WTC11 (cell line): ENCODE measurements around the gene PRKRA. TPM values are rescaled to one million over a fixed set of nuclear protein-coding genes. Genes with fewer than 3 reads are reported as not detected.
"Not testable (repeated sequence)": the region's sequence is repeated elsewhere in the genome, so short reads cannot be mapped to it uniquely, and the experiment has no call there.

Source experiments
- ATAC-seq: fragments of 200-7000 bp; cut with Tn5 transposase; 2 replicates; pipeline ENCODE4 v1.10.0; 2021; ENCODE audit warnings: mild to moderate bottlenecking, moderate library complexity
- CTCF ChIA-PET: fragments of 300-600 bp; sonication (Branson Sonifier 250); formaldehyde crosslinking; loops from one replicate; lab custom pipeline; 2021; ENCODE audit warnings: antibody characterized with exemption; lab: Charles Lee
- POLR2A ChIA-PET: fragments of 350-600 bp; sonication (Branson Sonifier 250); formaldehyde crosslinking; loops from one replicate; lab custom pipeline; 2021; ENCODE audit warnings: antibody characterized with exemption; lab: Charles Lee
- DNase-seq: peaks from one replicate; pipeline ENCODE4 v3.0.0; 2021; ENCODE audit warnings: low spot score
- H3K27ac Mint-ChIP-seq: 2 replicates; pipeline ENCODE4 v1.8.0; 2021; ENCODE audit warnings: mixed read lengths
- H3K27me3 Mint-ChIP-seq: 2 replicates; pipeline ENCODE4 v1.8.0; 2021; ENCODE audit warnings: low read depth, mild to moderate bottlenecking, moderate library complexity, mixed read lengths
- H3K36me3 Mint-ChIP-seq: 2 replicates; pipeline ENCODE4 v1.8.0; 2021; ENCODE audit warnings: mixed read lengths
- H3K4me1 Mint-ChIP-seq: 2 replicates; pipeline ENCODE4 v1.8.0; 2022; ENCODE audit warnings: mixed read lengths
- H3K4me3 Mint-ChIP-seq: 2 replicates; pipeline ENCODE4 v1.8.0; 2021; ENCODE audit warnings: mild to moderate bottlenecking, moderate library complexity, mixed read lengths
- H3K9me3 Mint-ChIP-seq: 2 replicates; pipeline ENCODE4 v1.8.0; 2021; ENCODE audit warnings: mixed read lengths
- ATF1 ChIP-seq: sonication (generic); formaldehyde crosslinking; IDR thresholded peaks from 2 replicates; pipeline ENCODE4 v1.8.1; 2023; ENCODE audit warnings: mild to moderate bottlenecking, moderate library complexity, missing genetic modification reagents
- ETV6 ChIP-seq: sonication (generic); formaldehyde crosslinking; IDR thresholded peaks from 2 replicates; pipeline ENCODE4 v1.8.1; 2022; ENCODE audit warnings: mild to moderate bottlenecking, missing genetic modification reagents
- FOXJ3 ChIP-seq: sonication (generic); formaldehyde crosslinking; IDR thresholded peaks from 2 replicates; pipeline ENCODE4 v1.9.0; 2021; ENCODE audit warnings: missing genetic modification reagents, mild to moderate bottlenecking, borderline replicate concordance
- GABPB1 ChIP-seq: sonication (generic); formaldehyde crosslinking; IDR thresholded peaks from 2 replicates; pipeline ENCODE4 v1.8.1; 2023; ENCODE audit warnings: mild to moderate bottlenecking, missing genetic modification reagents
- HMGA2 ChIP-seq: fragments of 250-450 bp; sonication (Bioruptor Pico); IDR thresholded peaks from 2 replicates; pipeline ENCODE4 v1.4.0; 2021; ENCODE audit warnings: mild to moderate bottlenecking, moderate library complexity
- IRF2 ChIP-seq: sonication (generic); formaldehyde crosslinking; IDR thresholded peaks from 2 replicates; pipeline ENCODE4 v1.8.0; 2022; ENCODE audit warnings: low read depth, missing genetic modification reagents, borderline replicate concordance
- JAZF1 ChIP-seq: fragments of 250-450 bp; sonication (Bioruptor Pico); IDR thresholded peaks from 2 replicates; pipeline ENCODE4 v1.9.0; 2021; ENCODE audit warnings: moderate library complexity, mild to moderate bottlenecking, inconsistent platforms
- MYBL2 ChIP-seq: sonication (generic); formaldehyde crosslinking; IDR thresholded peaks from 2 replicates; pipeline ENCODE4 v1.8.1; 2023; ENCODE audit warnings: mild to moderate bottlenecking, moderate library complexity, missing genetic modification reagents
- NFE2L1 ChIP-seq: sonication (generic); formaldehyde crosslinking; IDR thresholded peaks from 2 replicates; pipeline ENCODE4 v1.8.1; 2023; ENCODE audit warnings: missing genetic modification reagents
- NR3C1 ChIP-seq: sonication (generic); formaldehyde crosslinking; conservative IDR thresholded peaks from 2 replicates; pipeline ENCODE4 v1.8.1; 2023; ENCODE audit warnings: low read depth, mild to moderate bottlenecking, missing genetic modification reagents
- OVOL2 ChIP-seq: fragments of 250-450 bp; sonication (Bioruptor Pico); IDR thresholded peaks from 2 replicates; pipeline ENCODE4 v1.9.0; 2021; ENCODE audit warnings: mild to moderate bottlenecking, borderline replicate concordance
- PRRX2 ChIP-seq: fragments of 250-450 bp; sonication (Bioruptor Pico); IDR thresholded peaks from 2 replicates; pipeline ENCODE4 v1.8.0; 2021; ENCODE audit warnings: mild to moderate bottlenecking
- RELA ChIP-seq: sonication (generic); formaldehyde crosslinking; IDR thresholded peaks from 2 replicates; pipeline ENCODE4 v1.8.1; 2022; ENCODE audit warnings: missing genetic modification reagents, mild to moderate bottlenecking, borderline replicate concordance
- SOX15 ChIP-seq: fragments of 250-450 bp; sonication (Bioruptor Pico); IDR thresholded peaks from 2 replicates; pipeline ENCODE4 v1.9.0; 2021; ENCODE audit warnings: mild to moderate bottlenecking
- SP1 ChIP-seq: sonication (generic); formaldehyde crosslinking; conservative IDR thresholded peaks from 2 replicates; pipeline ENCODE4 v1.8.1; 2022; ENCODE audit warnings: missing genetic modification reagents
- TEAD1 ChIP-seq: sonication (generic); formaldehyde crosslinking; IDR thresholded peaks from 2 replicates; pipeline ENCODE4 v1.8.0; 2022; ENCODE audit warnings: mild to moderate bottlenecking, missing genetic modification reagents
- TP53 ChIP-seq: sonication (generic); formaldehyde crosslinking; IDR thresholded peaks from 2 replicates; pipeline ENCODE4 v1.8.1; 2023; ENCODE audit warnings: mild to moderate bottlenecking, missing genetic modification reagents
- ZNF121 ChIP-seq: sonication (generic); formaldehyde crosslinking; IDR thresholded peaks from 2 replicates; pipeline ENCODE4 v1.8.0; 2023; ENCODE audit warnings: missing genetic modification reagents
- ZNF232 ChIP-seq: sonication (generic); formaldehyde crosslinking; IDR thresholded peaks from 2 replicates; pipeline ENCODE4 v1.8.0; 2022; ENCODE audit warnings: mild to moderate bottlenecking, missing genetic modification reagents
- ZNF263 ChIP-seq: sonication (generic); formaldehyde crosslinking; IDR thresholded peaks from 2 replicates; pipeline ENCODE4 v1.8.1; 2022; ENCODE audit warnings: low read depth, mild to moderate bottlenecking, moderate library complexity, missing genetic modification reagents
- ZNF671 ChIP-seq: fragments of 250-450 bp; sonication (Bioruptor Pico); IDR thresholded peaks from 2 replicates; pipeline ENCODE4 v1.8.0; 2021; ENCODE audit warnings: mild to moderate bottlenecking
- total RNA-seq: library from RNA; stranded (reverse); gene quantifications from 3 replicates; pipeline ENCODE4 v1.2.3, GENCODE V29; 2021
- TF ChIP-seq, protein P1 (sequence below): fragments of 250-450 bp; sonication (Bioruptor Pico); IDR thresholded peaks from 2 replicates; pipeline ENCODE4 v1.9.0; 2021; ENCODE audit warnings: mild to moderate bottlenecking, borderline replicate concordance
- TF ChIP-seq, protein P2 (sequence below): sonication (generic); formaldehyde crosslinking; IDR thresholded peaks from 2 replicates; pipeline ENCODE4 v1.8.1; 2022; ENCODE audit warnings: mild to moderate bottlenecking, missing genetic modification reagents, moderate library complexity, borderline replicate concordance

Gene PRKRA
- total RNA-seq, 1 experiment from 2014 or later = 55.4 TPM

DNA sequence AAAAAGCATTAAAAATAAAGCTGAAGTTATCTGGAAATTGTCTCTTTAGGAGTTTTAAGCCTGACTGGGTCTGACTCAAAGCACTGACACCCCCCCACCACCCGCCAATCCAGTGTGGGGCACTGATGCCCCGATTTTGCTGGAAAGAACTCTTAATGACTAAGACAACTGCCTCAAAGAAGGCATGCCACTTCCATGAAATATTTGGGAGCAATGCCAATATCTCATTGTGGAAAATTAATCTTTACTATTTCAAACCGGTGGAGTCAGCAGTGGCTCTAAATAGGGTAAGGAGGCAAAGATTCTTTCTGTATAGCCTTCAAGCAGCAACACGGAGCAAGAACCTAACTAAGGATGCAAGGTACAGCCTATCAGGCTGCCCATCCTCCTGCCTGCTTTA, 23.0 kb upstream of the PRKRA start:
- Mint-ChIP-seq H3K4me3 (no peak overlapping the region), H3K27me3 (no peaks in the 10 kb centered on the region; the same call in 1 of the 2 replicates), H3K27ac (no peak overlapping the region), H3K4me1 (0 out of 2 replicates have a peak, but pooled peaks cover 4% of the 10 kb centered on the region), H3K9me3 (no peaks in the 10 kb centered on the region), H3K36me3 (no peaks in the 10 kb centered on the region)
- CTCF ChIA-PET = no interaction called here
- TF ChIP-seq ZNF263 (CRISPR knock-in tag) (no peak), TEAD1 (CRISPR knock-in tag) (no peak), ATF1 (CRISPR knock-in tag) (no peak), RELA (CRISPR knock-in tag) (no peak), HMGA2 (CRISPR knock-in tag) (no peak), ETV6 (CRISPR knock-in tag) (no peak), TP53 (CRISPR knock-in tag) (no peak), JAZF1 (CRISPR knock-in tag) (no peak), SP1 (CRISPR knock-in tag) (no peak)
- POLR2A ChIA-PET = no interaction called here
- DNase-seq = no peak
- ATAC-seq = no peak

DNA sequence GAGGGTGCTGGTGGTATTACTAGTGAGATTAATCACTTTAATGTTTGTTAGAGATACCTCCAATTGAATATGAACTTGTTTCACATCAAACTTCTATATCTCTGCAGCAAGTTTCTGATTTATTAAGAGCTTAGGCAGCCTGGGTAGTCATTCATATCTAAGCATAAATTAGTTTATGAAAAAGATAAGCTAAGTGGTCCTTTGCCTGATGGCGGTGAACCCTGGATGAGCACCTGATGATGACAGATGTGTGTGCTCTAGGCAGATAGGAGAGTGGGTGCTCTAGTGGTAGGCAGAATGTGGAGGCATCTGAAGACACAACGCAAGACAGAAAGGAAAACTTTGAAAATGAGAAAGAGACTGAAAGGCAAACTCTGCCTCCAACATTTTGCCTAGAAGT, 22.4 kb upstream of the PRKRA start:
- TF ChIP-seq ZNF671 = no peak
- no peak for DNase-seq
- no peak overlapping the region for H3K27ac Mint-ChIP-seq
- CTCF ChIA-PET = no interaction called here
- H3K9me3 Mint-ChIP-seq = no peaks in the 10 kb centered on the region
- 0 out of 2 replicates have a peak, but pooled peaks cover 4% of the 10 kb centered on the region for H3K4me1 Mint-ChIP-seq
- no peaks in the 10 kb centered on the region for H3K36me3 Mint-ChIP-seq
- no peaks in the 10 kb centered on the region; the same call in 1 of the 2 replicates for H3K27me3 Mint-ChIP-seq
- H3K4me3 Mint-ChIP-seq = no peak overlapping the region
- no peak for ATAC-seq
- POLR2A ChIA-PET = no interaction called here

- H3K27ac Mint-ChIP-seq, ATAC-seq, H3K4me3 Mint-ChIP-seq, H3K36me3 Mint-ChIP-seq, H3K27me3 Mint-ChIP-seq, H3K9me3 Mint-ChIP-seq, H3K4me1 Mint-ChIP-seq, CTCF ChIA-PET, DNase-seq, POLR2A ChIA-PET: not testable (repeated sequence)
Measured at GRCh38 chr2:178471313-178471712, 20.3 kb upstream of the PRKRA start.

DNA sequence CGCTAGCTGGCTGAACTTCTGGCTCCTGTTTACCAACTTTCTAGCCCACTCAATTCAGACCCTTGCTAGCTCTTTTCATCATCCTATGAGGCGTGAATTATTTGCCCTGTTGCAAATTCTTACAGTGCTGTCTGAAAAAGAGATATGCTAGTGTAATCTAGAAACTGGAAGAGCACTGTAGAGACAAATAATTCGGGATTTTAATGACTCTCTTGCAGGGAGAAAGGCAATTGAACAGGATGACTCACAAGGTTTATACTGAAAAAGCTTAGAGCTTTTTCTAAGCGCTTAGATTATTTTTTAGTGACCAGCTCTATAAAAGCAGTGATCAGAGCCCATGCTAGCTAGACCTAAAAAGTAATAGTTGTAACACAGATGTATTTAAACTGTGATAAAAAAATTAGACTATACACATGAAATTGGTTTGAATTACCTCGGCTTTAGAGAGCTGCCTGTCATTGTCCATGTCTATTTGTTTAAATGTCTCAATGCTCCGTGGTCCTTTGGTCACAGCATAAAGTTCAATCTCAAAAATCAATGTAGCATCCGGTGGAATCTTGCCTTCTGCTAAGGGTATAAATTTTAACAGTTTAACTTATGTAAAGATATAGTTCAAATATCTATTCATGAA, 18.4 kb upstream of the PRKRA start:
- H3K36me3 Mint-ChIP-seq = no peaks in the 10 kb centered on the region; the same call in 1 of the 2 replicates
- no peak overlapping the region for H3K4me3 Mint-ChIP-seq
- no peaks in the 10 kb centered on the region for H3K9me3 Mint-ChIP-seq
- no peak overlapping the region for H3K27ac Mint-ChIP-seq
- no peaks in the 10 kb centered on the region for H3K27me3 Mint-ChIP-seq
- POLR2A ChIA-PET = no interaction called here
- TF ChIP-seq, protein P1, sequence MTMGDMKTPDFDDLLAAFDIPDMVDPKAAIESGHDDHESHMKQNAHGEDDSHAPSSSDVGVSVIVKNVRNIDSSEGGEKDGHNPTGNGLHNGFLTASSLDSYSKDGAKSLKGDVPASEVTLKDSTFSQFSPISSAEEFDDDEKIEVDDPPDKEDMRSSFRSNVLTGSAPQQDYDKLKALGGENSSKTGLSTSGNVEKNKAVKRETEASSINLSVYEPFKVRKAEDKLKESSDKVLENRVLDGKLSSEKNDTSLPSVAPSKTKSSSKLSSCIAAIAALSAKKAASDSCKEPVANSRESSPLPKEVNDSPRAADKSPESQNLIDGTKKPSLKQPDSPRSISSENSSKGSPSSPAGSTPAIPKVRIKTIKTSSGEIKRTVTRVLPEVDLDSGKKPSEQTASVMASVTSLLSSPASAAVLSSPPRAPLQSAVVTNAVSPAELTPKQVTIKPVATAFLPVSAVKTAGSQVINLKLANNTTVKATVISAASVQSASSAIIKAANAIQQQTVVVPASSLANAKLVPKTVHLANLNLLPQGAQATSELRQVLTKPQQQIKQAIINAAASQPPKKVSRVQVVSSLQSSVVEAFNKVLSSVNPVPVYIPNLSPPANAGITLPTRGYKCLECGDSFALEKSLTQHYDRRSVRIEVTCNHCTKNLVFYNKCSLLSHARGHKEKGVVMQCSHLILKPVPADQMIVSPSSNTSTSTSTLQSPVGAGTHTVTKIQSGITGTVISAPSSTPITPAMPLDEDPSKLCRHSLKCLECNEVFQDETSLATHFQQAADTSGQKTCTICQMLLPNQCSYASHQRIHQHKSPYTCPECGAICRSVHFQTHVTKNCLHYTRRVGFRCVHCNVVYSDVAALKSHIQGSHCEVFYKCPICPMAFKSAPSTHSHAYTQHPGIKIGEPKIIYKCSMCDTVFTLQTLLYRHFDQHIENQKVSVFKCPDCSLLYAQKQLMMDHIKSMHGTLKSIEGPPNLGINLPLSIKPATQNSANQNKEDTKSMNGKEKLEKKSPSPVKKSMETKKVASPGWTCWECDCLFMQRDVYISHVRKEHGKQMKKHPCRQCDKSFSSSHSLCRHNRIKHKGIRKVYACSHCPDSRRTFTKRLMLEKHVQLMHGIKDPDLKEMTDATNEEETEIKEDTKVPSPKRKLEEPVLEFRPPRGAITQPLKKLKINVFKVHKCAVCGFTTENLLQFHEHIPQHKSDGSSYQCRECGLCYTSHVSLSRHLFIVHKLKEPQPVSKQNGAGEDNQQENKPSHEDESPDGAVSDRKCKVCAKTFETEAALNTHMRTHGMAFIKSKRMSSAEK (CRISPR knock-in tag) = no peak
- TF ChIP-seq NR3C1 (CRISPR knock-in tag) (no peak), ZNF263 (CRISPR knock-in tag) (no peak), ZNF232 (CRISPR knock-in tag) (no peak), ETV6 (CRISPR knock-in tag) (no peak), MYBL2 (CRISPR knock-in tag) (no peak), ZNF121 (CRISPR knock-in tag) (no peak), NFE2L1 (CRISPR knock-in tag) (no peak), IRF2 (CRISPR knock-in tag) (no peak), FOXJ3 (CRISPR knock-in tag) (no peak), OVOL2 (CRISPR knock-in tag) (no peak), GABPB1 (CRISPR knock-in tag) (no peak), SOX15 (no peak), PRRX2 (CRISPR knock-in tag) (no peak)
- TF ChIP-seq, protein P2, sequence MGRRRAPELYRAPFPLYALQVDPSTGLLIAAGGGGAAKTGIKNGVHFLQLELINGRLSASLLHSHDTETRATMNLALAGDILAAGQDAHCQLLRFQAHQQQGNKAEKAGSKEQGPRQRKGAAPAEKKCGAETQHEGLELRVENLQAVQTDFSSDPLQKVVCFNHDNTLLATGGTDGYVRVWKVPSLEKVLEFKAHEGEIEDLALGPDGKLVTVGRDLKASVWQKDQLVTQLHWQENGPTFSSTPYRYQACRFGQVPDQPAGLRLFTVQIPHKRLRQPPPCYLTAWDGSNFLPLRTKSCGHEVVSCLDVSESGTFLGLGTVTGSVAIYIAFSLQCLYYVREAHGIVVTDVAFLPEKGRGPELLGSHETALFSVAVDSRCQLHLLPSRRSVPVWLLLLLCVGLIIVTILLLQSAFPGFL (CRISPR knock-in tag) = no peak
- no peaks in the 10 kb centered on the region for H3K4me1 Mint-ChIP-seq
- CTCF ChIA-PET = no interaction called here
- no peak for ATAC-seq
- no peak for DNase-seq
